Activated naive CD4-positive, alpha-beta T cell treated with anti-CD3 and anti-CD28 coated beads for 36 hours (primary cell): ENCODE results near the gene PNMA3. TPM values are rescaled to one million over a fixed set of nuclear protein-coding genes. Genes with fewer than 3 reads are reported as not detected.
"Not testable (repeated sequence)": the region's sequence is repeated elsewhere in the genome, so short reads cannot be mapped to it uniquely, and the experiment has no call there.

Experiments used
- CTCF ChIA-PET: fragments of 350-600 bp; sonication (Branson Sonifier 250); formaldehyde crosslinking; loops from one replicate; lab custom pipeline; 2021; ENCODE audit warnings: antibody characterized with exemption; lab: Charles Lee
- DNase-seq: peaks from one replicate; pipeline ENCODE4 v3.0.0-alpha.2; 2020
- H3K27ac Mint-ChIP-seq: one replicate; pipeline ENCODE4 v1.8.0; 2021; ENCODE audit warnings: mild to moderate bottlenecking, mixed read lengths
- H3K27me3 Mint-ChIP-seq: one replicate; pipeline ENCODE4 v1.8.0; 2021; ENCODE audit warnings: low read depth, mixed read lengths
- H3K36me3 Mint-ChIP-seq: one replicate; pipeline ENCODE4 v1.8.0; 2021; ENCODE audit warnings: low read depth, mixed read lengths
- H3K4me1 Mint-ChIP-seq: one replicate; pipeline ENCODE4 v1.8.0; 2021; ENCODE audit warnings: low read depth, mixed read lengths
- H3K4me3 Mint-ChIP-seq: one replicate; pipeline ENCODE4 v1.8.0; 2021; ENCODE audit warnings: mild to moderate bottlenecking, moderate library complexity, mixed read lengths
- H3K9me3 Mint-ChIP-seq: one replicate; pipeline ENCODE4 v1.8.0; 2021; ENCODE audit warnings: mixed read lengths
- intact Hi-C: fragments of 100-400 bp; cut with micrococcal nuclease; formaldehyde crosslinking; loops from one replicate; pipeline ENCODE4 v1.15.1; 2023
- total RNA-seq, 2 experiments: library from RNA; stranded (reverse); gene quantifications; one replicate each; pipeline ENCODE4 v1.2.3, GENCODE V29; 2021

The PNMA3 gene
- total RNA-seq, 2 experiments from 2014 or later, result 0.69 to 0.98 TPM

- DNase-seq, result no peak
- CTCF ChIA-PET, result no interaction called here
- H3K9me3 Mint-ChIP-seq, result no peaks in the 10 kb centered on the region
- H3K4me3 Mint-ChIP-seq, result no peak overlapping the region
- no peak overlapping the region for H3K27ac Mint-ChIP-seq
- H3K4me1 Mint-ChIP-seq, result no peaks in the 10 kb centered on the region
- no peaks in the 10 kb centered on the region for H3K27me3 Mint-ChIP-seq
- intact Hi-C loops, result loop anchor here (5.0 kb wide), 1 partner anchor 258 kb away; no protein-coding TSS in a partner anchor
- no peaks in the 10 kb centered on the region for H3K36me3 Mint-ChIP-seq
Observed at GRCh38 chrX:153059191-153060094, 3.2 kb downstream of the PNMA3 start.

- no peak overlapping the region for H3K4me3 Mint-ChIP-seq
- no peaks in the 10 kb centered on the region for H3K27me3 Mint-ChIP-seq
- no peaks in the 10 kb centered on the region for H3K36me3 Mint-ChIP-seq
- intact Hi-C loops, result loop anchor here (5.0 kb wide), 1 partner anchor 257 kb away; no protein-coding TSS in a partner anchor
- no peak for DNase-seq
- H3K4me1 Mint-ChIP-seq, result no peaks in the 10 kb centered on the region
- H3K9me3 Mint-ChIP-seq, result no peaks in the 10 kb centered on the region
- CTCF ChIA-PET, result no interaction called here
- no peak overlapping the region for H3K27ac Mint-ChIP-seq
Observed at GRCh38 chrX:153060095-153060445, 3.8 kb downstream of the PNMA3 start.

DNA sequence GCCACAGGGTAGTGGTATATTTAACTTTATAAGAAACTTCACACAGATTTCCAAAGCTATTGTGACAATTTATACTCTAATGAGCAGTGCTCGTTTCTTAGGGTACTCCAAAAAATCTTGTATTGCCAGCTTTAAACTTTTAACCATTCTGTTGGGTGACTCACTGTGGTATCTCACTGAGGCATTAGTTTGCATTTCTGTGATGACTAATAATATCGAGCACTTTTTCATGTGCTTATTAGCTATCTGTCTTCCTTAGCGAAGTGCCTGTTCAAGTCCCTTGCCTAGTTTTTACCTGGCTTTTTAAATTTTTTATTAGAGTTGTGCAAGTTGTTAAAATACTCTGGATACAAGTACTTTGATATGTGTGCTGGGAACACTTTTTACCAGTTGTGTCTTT lies 5.5 kb downstream of the PNMA3 start:
- Mint-ChIP-seq H3K36me3 (no peaks in the 10 kb centered on the region), H3K4me1 (no peaks in the 10 kb centered on the region), H3K9me3 (no peaks in the 10 kb centered on the region), H3K4me3 (no peak overlapping the region), H3K27me3 (no peaks in the 10 kb centered on the region), H3K27ac (no peak overlapping the region)
- intact Hi-C loops, result loop anchor here (5.0 kb wide), 1 partner anchor 256 kb away; no protein-coding TSS in a partner anchor
- DNase-seq, result no peak
- CTCF ChIA-PET, result interaction anchor here (0.6 kb wide), 1 partner anchor 36 kb away, joined by 3 read pairs; no protein-coding TSS in a partner anchor

DNA sequence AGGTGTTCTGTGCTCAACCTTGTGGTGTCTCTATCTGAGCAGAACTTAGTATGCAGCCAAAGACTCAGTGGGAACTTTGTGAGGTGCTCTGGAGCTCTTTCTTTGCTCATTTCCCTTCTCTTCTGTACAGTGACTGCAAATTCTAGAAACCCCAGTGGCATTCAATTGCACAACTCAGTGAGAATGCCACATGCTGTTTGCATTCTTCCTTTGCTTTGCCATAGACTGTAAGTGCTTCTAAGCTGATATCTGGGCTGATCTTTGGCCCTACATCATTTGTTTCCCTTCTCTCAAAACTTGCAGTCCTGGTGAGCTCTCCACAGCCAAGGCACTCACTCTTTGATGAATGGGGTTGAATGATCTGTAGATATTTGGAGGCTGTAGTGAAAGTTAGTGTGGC lies 7.0 kb downstream of the PNMA3 start:
- Mint-ChIP-seq H3K27me3 (no peaks in the 10 kb centered on the region), H3K9me3 (no peaks in the 10 kb centered on the region), H3K4me3 (no peak overlapping the region), H3K27ac (no peak overlapping the region), H3K4me1 (no peaks in the 10 kb centered on the region), H3K36me3 (no peaks in the 10 kb centered on the region)
- intact Hi-C loops, result loop anchor here (5.0 kb wide), 1 partner anchor 254 kb away; no protein-coding TSS in a partner anchor
- no peak for DNase-seq
- CTCF ChIA-PET, result no interaction called here

GRCh38 chrX:153064061-153064460 lies 7.8 kb downstream of the PNMA3 start:
- Mint-ChIP-seq H3K27ac (no peak overlapping the region), H3K4me3 (no peak overlapping the region), H3K27me3 (no peaks in the 10 kb centered on the region), H3K9me3 (no peaks in the 10 kb centered on the region), H3K4me1 (no peaks in the 10 kb centered on the region), H3K36me3 (no peaks in the 10 kb centered on the region)
- intact Hi-C loops, result loop anchor here (5.0 kb wide), 1 partner anchor 253 kb away; no protein-coding TSS in a partner anchor
- CTCF ChIA-PET, result no interaction called here
- no peak for DNase-seq

DNA sequence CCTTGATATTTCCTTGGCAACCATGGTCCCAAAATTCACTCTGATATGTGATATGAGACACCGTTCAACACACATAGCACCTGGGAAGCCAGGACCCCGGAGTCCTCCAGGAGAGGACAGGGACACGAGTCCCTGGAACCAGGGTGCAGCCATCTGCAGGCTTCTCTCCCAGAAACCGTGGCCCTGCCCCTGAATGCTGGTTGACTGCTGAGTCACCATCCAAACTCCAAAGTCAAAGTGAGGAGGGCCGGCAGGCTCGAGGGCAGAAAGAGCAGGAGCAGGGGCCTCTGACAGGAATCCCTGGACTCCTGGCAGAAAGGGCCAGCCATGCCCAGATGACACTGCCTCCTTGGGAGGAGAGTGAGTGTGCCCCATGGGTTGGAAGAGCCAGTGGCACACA lies 9.1 kb downstream of the PNMA3 start:
- H3K4me3 Mint-ChIP-seq, result no peak overlapping the region
- no peaks in the 10 kb centered on the region for H3K9me3 Mint-ChIP-seq
- H3K27ac Mint-ChIP-seq, result no peak overlapping the region
- H3K4me1 Mint-ChIP-seq, result no peaks in the 10 kb centered on the region
- no peaks in the 10 kb centered on the region for H3K36me3 Mint-ChIP-seq
- intact Hi-C loops, result no loop called here
- no peaks in the 10 kb centered on the region for H3K27me3 Mint-ChIP-seq
- no peak for DNase-seq
- CTCF ChIA-PET, result no interaction called here

GRCh38 chrX:153066402-153066801 lies 10.1 kb downstream of the PNMA3 start:
- H3K4me1 Mint-ChIP-seq, H3K4me3 Mint-ChIP-seq, CTCF ChIA-PET, H3K36me3 Mint-ChIP-seq, H3K27ac Mint-ChIP-seq, H3K27me3 Mint-ChIP-seq, H3K9me3 Mint-ChIP-seq, intact Hi-C loops, DNase-seq: not testable (repeated sequence)

DNA sequence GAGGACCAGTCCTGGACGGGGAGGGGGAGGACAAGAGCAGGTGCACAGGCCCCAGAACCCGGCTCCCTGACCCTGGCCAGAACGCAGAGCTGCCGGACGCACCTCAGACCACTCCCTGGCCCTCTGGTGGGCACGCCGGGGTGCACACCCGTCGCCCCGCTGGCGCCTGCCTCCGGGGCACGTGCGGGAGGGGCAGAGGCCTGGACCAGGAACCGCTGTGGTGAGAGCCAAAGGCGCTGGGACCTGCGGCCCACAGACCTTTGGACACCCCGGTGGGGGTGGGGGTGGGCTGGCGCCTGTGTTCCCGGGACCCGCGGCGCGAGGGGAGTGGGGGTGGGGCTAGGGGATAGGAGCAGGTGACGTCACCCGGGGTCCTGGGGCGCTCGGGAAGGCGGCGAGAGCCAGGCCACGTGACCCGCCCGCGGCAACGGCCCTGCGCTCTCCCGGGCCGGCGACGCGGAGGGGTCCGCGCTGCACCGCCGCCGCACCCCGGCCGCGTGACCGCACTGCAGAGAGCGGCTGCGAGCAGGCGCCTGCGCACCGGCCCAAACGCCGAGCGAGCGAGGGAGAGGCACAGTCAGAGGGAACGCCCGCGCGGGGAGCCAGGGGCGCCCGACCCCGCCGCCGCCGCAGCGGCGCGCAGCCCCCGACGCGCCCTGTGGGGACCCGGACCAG lies 15.8 kb downstream of the PNMA3 start, which contains the start of gene PNMA6A:
Gene PNMA6A, plus strand, starts transcription at position 546 of the 675 bp plus-strand sequence. CDS start 609 bp downstream, outside the sequence.
- H3K27ac Mint-ChIP-seq, CTCF ChIA-PET, H3K9me3 Mint-ChIP-seq, H3K27me3 Mint-ChIP-seq, H3K4me3 Mint-ChIP-seq, DNase-seq, intact Hi-C loops, H3K4me1 Mint-ChIP-seq, H3K36me3 Mint-ChIP-seq: not testable (repeated sequence)

DNA sequence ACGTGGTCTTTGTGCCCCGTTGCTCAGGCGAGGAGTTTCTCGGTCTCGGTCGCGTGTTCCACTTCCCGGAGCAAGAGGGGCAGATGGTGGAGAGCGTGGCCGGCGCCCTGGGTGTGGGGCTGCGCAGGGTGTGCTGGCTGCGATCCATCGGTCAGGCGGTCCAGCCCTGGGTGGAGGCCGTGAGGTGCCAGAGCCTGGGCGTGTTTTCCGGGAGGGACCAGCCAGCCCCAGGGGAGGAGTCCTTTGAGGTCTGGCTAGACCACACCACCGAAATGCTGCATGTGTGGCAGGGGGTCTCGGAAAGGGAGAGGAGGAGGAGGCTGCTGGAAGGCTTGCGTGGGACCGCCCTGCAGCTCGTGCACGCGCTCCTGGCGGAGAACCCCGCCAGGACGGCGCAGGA lies 17.1 kb downstream of the PNMA3 start:
- H3K36me3 Mint-ChIP-seq, CTCF ChIA-PET, intact Hi-C loops, H3K27me3 Mint-ChIP-seq, DNase-seq, H3K9me3 Mint-ChIP-seq, H3K4me1 Mint-ChIP-seq, H3K4me3 Mint-ChIP-seq, H3K27ac Mint-ChIP-seq: not testable (repeated sequence)

GRCh38 chrX:153074262-153074899 lies 18.1 kb downstream of the PNMA3 start:
- no peaks in the 10 kb centered on the region for H3K4me1 Mint-ChIP-seq
- H3K36me3 Mint-ChIP-seq, result no peaks in the 10 kb centered on the region
- no peak overlapping the region for H3K4me3 Mint-ChIP-seq
- DNase-seq, result no peak
- no peak overlapping the region for H3K27ac Mint-ChIP-seq
- CTCF ChIA-PET, result no interaction called here
- intact Hi-C loops, result no loop called here
- no peaks in the 10 kb centered on the region for H3K9me3 Mint-ChIP-seq
- no peaks in the 10 kb centered on the region for H3K27me3 Mint-ChIP-seq

GRCh38 chrX:153074935-153075334 lies 18.7 kb downstream of the PNMA3 start:
- Mint-ChIP-seq H3K4me3 (no peak overlapping the region), H3K27ac (no peak overlapping the region), H3K36me3 (no peaks in the 10 kb centered on the region), H3K27me3 (no peaks in the 10 kb centered on the region), H3K4me1 (no peaks in the 10 kb centered on the region), H3K9me3 (no peaks in the 10 kb centered on the region)
- DNase-seq, result no peak
- intact Hi-C loops, result no loop called here
- CTCF ChIA-PET, result no interaction called here

DNA sequence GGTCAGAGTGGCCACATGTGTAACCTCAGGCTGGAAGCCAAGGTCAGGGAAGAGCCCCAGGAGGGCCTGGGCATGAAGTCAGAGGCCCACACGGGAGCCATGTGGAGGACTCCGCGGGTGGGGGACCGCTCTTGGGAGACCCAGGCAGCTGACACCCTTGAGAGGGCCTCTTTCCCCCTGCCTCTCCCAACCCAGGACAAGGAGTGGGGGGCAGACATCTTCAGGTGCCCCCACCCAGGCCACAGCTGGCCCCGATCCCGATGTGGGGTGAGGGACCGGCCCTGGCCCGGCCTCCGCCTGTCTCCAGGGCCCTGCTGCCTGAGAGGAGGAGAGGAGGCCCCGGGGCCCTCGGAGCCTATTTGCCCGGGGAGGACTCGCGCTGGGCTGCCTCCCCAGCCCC lies 19.1 kb downstream of the PNMA3 start:
- H3K4me3 Mint-ChIP-seq, result no peak overlapping the region
- no peak overlapping the region for H3K27ac Mint-ChIP-seq
- H3K36me3 Mint-ChIP-seq, result no peaks in the 10 kb centered on the region
- intact Hi-C loops, result no loop called here
- H3K27me3 Mint-ChIP-seq, result no peaks in the 10 kb centered on the region
- H3K9me3 Mint-ChIP-seq, result no peaks in the 10 kb centered on the region
- no peak for DNase-seq
- CTCF ChIA-PET, result no interaction called here
- no peaks in the 10 kb centered on the region for H3K4me1 Mint-ChIP-seq
